ENCODE data around the gene POLR2B. TPM values are rescaled to one million over a fixed set of nuclear protein-coding genes. Genes with fewer than 3 reads are reported as not detected.
A peak's percentile ranks its signal among the peaks of the same experiment; 100 is the strongest.

POLR2B gene
- total RNA-seq, 2 donors from 2014 or later: 106 to 112 TPM

- Mint-ChIP-seq H3K9me3 (peaks cover 11% of the 10 kb centered on the region), H3K4me1 (peaks cover 8% of the 10 kb centered on the region), H3K4me3 (peak overlapping the region; percentile 92), H3K27me3 (ENCODE audit: insufficient read depth) (no peaks in the 10 kb centered on the region), H3K27ac (peak overlapping the region; percentile 8), H3K36me3 (ENCODE audit: low read depth) (peaks cover 39% of the 10 kb centered on the region)
- Histone ChIP-seq H3K4me1 (ENCODE audit: control insufficient read depth, insufficient read depth, low read length) (no peaks in the 10 kb centered on the region), H3K9me3 (ENCODE audit: control insufficient read depth, low read length) (peaks cover 20% of the 10 kb centered on the region), H3K27me3 (ENCODE audit: control insufficient read depth, insufficient read depth, low read length, poor library complexity, severe bottlenecking) (no peaks in the 10 kb centered on the region), H3K4me3 (ENCODE audit: low read length) (peak overlapping the region; percentile 89), H3K9ac (ENCODE audit: extremely low read depth, low read length, poor library complexity, severe bottlenecking) (peak overlapping the region; percentile 89), H3K36me3 (ENCODE audit: control insufficient read depth, insufficient read depth, low read length) (peaks cover 37% of the 10 kb centered on the region), H3K27ac (ENCODE audit: low read depth, low read length) (no peak overlapping the region)
- 3 to 6% methylated on average over 28 to 35 of the region's 35 CpGs for WGBS, 2 experiments (ENCODE audit: insufficient coverage in 1 of 2, insufficient read length in 1 of 2)
- TF ChIP-seq, protein P1, sequence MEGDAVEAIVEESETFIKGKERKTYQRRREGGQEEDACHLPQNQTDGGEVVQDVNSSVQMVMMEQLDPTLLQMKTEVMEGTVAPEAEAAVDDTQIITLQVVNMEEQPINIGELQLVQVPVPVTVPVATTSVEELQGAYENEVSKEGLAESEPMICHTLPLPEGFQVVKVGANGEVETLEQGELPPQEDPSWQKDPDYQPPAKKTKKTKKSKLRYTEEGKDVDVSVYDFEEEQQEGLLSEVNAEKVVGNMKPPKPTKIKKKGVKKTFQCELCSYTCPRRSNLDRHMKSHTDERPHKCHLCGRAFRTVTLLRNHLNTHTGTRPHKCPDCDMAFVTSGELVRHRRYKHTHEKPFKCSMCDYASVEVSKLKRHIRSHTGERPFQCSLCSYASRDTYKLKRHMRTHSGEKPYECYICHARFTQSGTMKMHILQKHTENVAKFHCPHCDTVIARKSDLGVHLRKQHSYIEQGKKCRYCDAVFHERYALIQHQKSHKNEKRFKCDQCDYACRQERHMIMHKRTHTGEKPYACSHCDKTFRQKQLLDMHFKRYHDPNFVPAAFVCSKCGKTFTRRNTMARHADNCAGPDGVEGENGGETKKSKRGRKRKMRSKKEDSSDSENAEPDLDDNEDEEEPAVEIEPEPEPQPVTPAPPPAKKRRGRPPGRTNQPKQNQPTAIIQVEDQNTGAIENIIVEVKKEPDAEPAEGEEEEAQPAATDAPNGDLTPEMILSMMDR (conservative IDR thresholded peaks at IDR 0.05): no peak
- no peak for DNase-seq
Measured at GRCh38 chr4:56976283-56976836, 2.3 kb upstream of the POLR2B start.

DNA sequence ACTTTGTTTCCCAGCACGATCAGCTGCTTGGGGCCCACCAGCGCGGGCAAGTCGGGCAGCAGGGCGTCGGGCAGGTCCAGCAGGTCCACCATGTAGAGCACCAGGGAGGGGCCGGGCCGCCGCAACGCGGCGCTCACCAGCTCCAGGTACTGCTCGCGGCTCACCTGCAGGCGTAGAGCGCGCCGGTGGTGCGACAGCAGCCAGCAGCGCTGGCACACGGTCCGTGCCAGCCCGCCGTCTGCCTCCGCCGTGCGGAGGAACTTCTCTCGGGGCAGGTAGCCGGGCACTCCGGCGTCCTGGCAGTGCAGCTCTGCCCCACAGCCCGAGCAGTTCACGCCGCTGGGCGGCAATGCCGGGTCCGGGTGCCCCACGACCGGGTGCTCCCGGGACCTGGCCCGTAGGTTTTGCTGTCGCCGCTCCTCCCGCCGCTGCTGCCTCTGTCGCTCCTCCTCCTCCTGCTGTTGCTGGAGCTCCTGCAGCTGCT is 1.8 kb upstream of the POLR2B start:
- TF ChIP-seq, protein P1 (conservative IDR thresholded peaks at IDR 0.05): peak; percentile 49
- Mint-ChIP-seq H3K27ac (peak overlapping the region; percentile 94), H3K4me3 (peak overlapping the region; percentile 92), H3K4me1 (peaks cover 8% of the 10 kb centered on the region), H3K9me3 (peaks cover 11% of the 10 kb centered on the region), H3K27me3 (ENCODE audit: insufficient read depth) (no peaks in the 10 kb centered on the region), H3K36me3 (ENCODE audit: low read depth) (peaks cover 36% of the 10 kb centered on the region)
- WGBS, 2 experiments (ENCODE audit: insufficient coverage in 1 of 2, insufficient read length in 1 of 2): 0% methylated on average over 32 to 46 of the region's 46 CpGs
- peaks cover 20% of the 10 kb centered on the region for H3K9me3 ChIP-seq (ENCODE audit: control insufficient read depth, low read length)
- peaks cover 35% of the 10 kb centered on the region for H3K36me3 ChIP-seq (ENCODE audit: control insufficient read depth, insufficient read depth, low read length)
- H3K27ac ChIP-seq (ENCODE audit: low read depth, low read length): no peak overlapping the region
- H3K27me3 ChIP-seq (ENCODE audit: control insufficient read depth, insufficient read depth, low read length, poor library complexity, severe bottlenecking): no peaks in the 10 kb centered on the region
- peak overlapping the region; percentile 89 for H3K4me3 ChIP-seq (ENCODE audit: low read length)
- H3K4me1 ChIP-seq (ENCODE audit: control insufficient read depth, insufficient read depth, low read length): no peaks in the 10 kb centered on the region
- H3K9ac ChIP-seq (ENCODE audit: extremely low read depth, low read length, poor library complexity, severe bottlenecking): peak overlapping the region; percentile 89
- peak; percentile 87 for DNase-seq

GRCh38 chr4:56977321-56978012 is 1.2 kb upstream of the POLR2B start, which contains the start of gene NOA1:
TSS of gene NOA1 (minus strand) at chr4:56977606. CDS start at chr4:56977585, 21 bp downstream.
- H3K36me3 ChIP-seq (ENCODE audit: control insufficient read depth, insufficient read depth, low read length): peaks cover 29% of the 10 kb centered on the region
- peak within 1 kb of the TSS; percentile 81 for H3K27ac ChIP-seq (ENCODE audit: low read depth, low read length)
- H3K27me3 Mint-ChIP-seq (ENCODE audit: insufficient read depth): no peaks in the 10 kb centered on the region
- 2 to 4% methylated on average over 27 to 51 of the region's 51 CpGs for WGBS, 2 experiments (ENCODE audit: insufficient coverage in 1 of 2, insufficient read length in 1 of 2)
- H3K27ac Mint-ChIP-seq: peak within 1 kb of the TSS; percentile 94
- DNase-seq: peak; percentile 99
- TF ChIP-seq, protein P1 (conservative IDR thresholded peaks at IDR 0.05): no peak
- H3K27me3 ChIP-seq (ENCODE audit: control insufficient read depth, insufficient read depth, low read length, poor library complexity, severe bottlenecking): no peaks in the 10 kb centered on the region
- H3K9me3 Mint-ChIP-seq: peaks cover 11% of the 10 kb centered on the region
- H3K36me3 Mint-ChIP-seq (ENCODE audit: low read depth): peaks cover 31% of the 10 kb centered on the region
- peaks cover 8% of the 10 kb centered on the region for H3K4me1 Mint-ChIP-seq
- H3K4me3 ChIP-seq (ENCODE audit: low read length): peak within 1 kb of the TSS; percentile 89
- H3K4me3 Mint-ChIP-seq: peak within 1 kb of the TSS; percentile 92
- no peaks in the 10 kb centered on the region for H3K4me1 ChIP-seq (ENCODE audit: control insufficient read depth, insufficient read depth, low read length)
- H3K9me3 ChIP-seq (ENCODE audit: control insufficient read depth, low read length): peaks cover 19% of the 10 kb centered on the region
- H3K9ac ChIP-seq (ENCODE audit: extremely low read depth, low read length, poor library complexity, severe bottlenecking): peak within 1 kb of the TSS; percentile 89
